PC-3 (cell line): Measurements from ENCODE around the gene PRDM15. TPM values are rescaled to one million over a fixed set of nuclear protein-coding genes. Genes with fewer than 3 reads are reported as not detected.

Source experiments
- ATAC-seq: fragments of 200-7000 bp; cut with Tn5 transposase; 2 replicates; pipeline ENCODE4 v1.9.1; 2020; ENCODE audit warnings: mild to moderate bottlenecking, moderate library complexity
- BruUV-seq: library from RNA; stranded (reverse); fragments of 400-500 nt; replicated peaks from 2 replicates; lab custom pipeline; 2021; lab: Mats Ljungman, UMichigan
- CTCF ChIA-PET: fragments of 300-600 bp; sonication (Branson Sonifier 250); formaldehyde crosslinking; loops from one replicate; lab custom pipeline; 2022; ENCODE audit warnings: antibody characterized with exemption; lab: Charles Lee
- POLR2A ChIA-PET: fragments of 300-600 bp; sonication (Branson Sonifier 250); formaldehyde crosslinking; loops from one replicate; lab custom pipeline; 2022; ENCODE audit warnings: antibody characterized with exemption; ENCODE audit not compliant: unreplicated experiment; lab: Charles Lee
- DNase-seq: peaks from one replicate; pipeline ENCODE4 v3.0.0-alpha.2; 2015
- H2AFZ ChIP-seq: fragments of 300-600 bp; sonication (generic); 2 replicates; pipeline ENCODE4 v1.6.0; 2016; ENCODE audit warnings: antibody characterized with exemption, low read length
- H3F3A ChIP-seq: fragments of 300-600 bp; sonication (generic); one replicate; pipeline ENCODE4 v1.6.0; 2017; ENCODE audit warnings: antibody characterized with exemption, low read length, control low read depth, mild to moderate bottlenecking; ENCODE audit not compliant: unreplicated experiment
- H3K27ac ChIP-seq: fragments of 300-600 bp; sonication (generic); 2 replicates; pipeline ENCODE4 v1.5.1; 2016; ENCODE audit warnings: mild to moderate bottlenecking, low read length
- H3K27me3 ChIP-seq: fragments of 300-600 bp; sonication (generic); 2 replicates; pipeline ENCODE4 v1.6.1; 2016; ENCODE audit warnings: low read length, mixed read lengths
- H3K36me3 ChIP-seq: fragments of 300-600 bp; sonication (generic); 2 replicates; pipeline ENCODE4 v1.6.1; 2016; ENCODE audit warnings: low read depth, mixed run types, low read length, mixed read lengths
- H3K4me1 ChIP-seq: fragments of 300-600 bp; sonication (generic); 2 replicates; pipeline ENCODE4 v1.5.1; 2016; ENCODE audit warnings: low read length; ENCODE audit not compliant: insufficient read depth
- H3K4me2 ChIP-seq: fragments of 300-600 bp; sonication (generic); 2 replicates; pipeline ENCODE4 v1.6.0; 2016; ENCODE audit warnings: low read length
- H3K4me3 ChIP-seq: fragments of 300-600 bp; sonication (generic); 2 replicates; pipeline ENCODE4 v1.5.1; 2016; ENCODE audit warnings: mild to moderate bottlenecking, low read length, mixed read lengths
- H3K79me2 ChIP-seq: fragments of 300-600 bp; sonication (generic); 2 replicates; pipeline ENCODE4 v1.6.1; 2017; ENCODE audit warnings: low read length, mixed read lengths
- H3K9ac ChIP-seq: fragments of 300-600 bp; sonication (generic); 2 replicates; pipeline ENCODE4 v1.6.0; 2016; ENCODE audit warnings: mild to moderate bottlenecking, low read length
- H3K9me2 ChIP-seq: fragments of 300-600 bp; sonication (generic); replicated peaks from 2 replicates; pipeline ENCODE4 v1.6.1; 2016; ENCODE audit warnings: mixed run types, low read length, mixed read lengths
- H3K9me3 ChIP-seq: fragments of 300-600 bp; sonication (generic); 2 replicates; pipeline ENCODE4 v1.6.1; 2016; ENCODE audit warnings: low read length, mixed read lengths
- H4K20me1 ChIP-seq: fragments of 300-600 bp; sonication (generic); 2 replicates; pipeline ENCODE4 v1.6.1; 2016; ENCODE audit warnings: low read length, mixed read lengths
- EZH2 ChIP-seq: fragments of 300-600 bp; sonication (generic); IDR thresholded peaks from one replicate; pipeline ENCODE4 v1.6.1; 2017; ENCODE audit warnings: antibody characterized with exemption, mild to moderate bottlenecking, low read length; ENCODE audit not compliant: unreplicated experiment
- EZH2phosphoT487 ChIP-seq: fragments of 300-600 bp; sonication (generic); IDR thresholded peaks from 2 replicates; pipeline ENCODE4 v1.6.1; 2018; ENCODE audit warnings: mild to moderate bottlenecking, antibody characterized with exemption, low read length, borderline replicate concordance
- intact Hi-C: fragments of 100-400 bp; cut with micrococcal nuclease; formaldehyde crosslinking; loops from 2 replicates; pipeline ENCODE4 v1.9.0; 2023
- total RNA-seq: library from RNA; depleted of rRNA; stranded (reverse); fragments of >200 nt; gene quantifications from 2 replicates; pipeline ENCODE4 v1.2.3, GENCODE V29; 2014
- TF ChIP-seq, protein P1 (sequence below): fragments of 300-600 bp; sonication (generic); conservative IDR thresholded peaks from 2 replicates; pipeline ENCODE4 v1.5.1; 2017; ENCODE audit warnings: antibody characterized with exemption, low read depth, mild to moderate bottlenecking, low read length

Gene PRDM15
- total RNA-seq, 1 experiment from 2014 or later, result 13.4 TPM

DNA sequence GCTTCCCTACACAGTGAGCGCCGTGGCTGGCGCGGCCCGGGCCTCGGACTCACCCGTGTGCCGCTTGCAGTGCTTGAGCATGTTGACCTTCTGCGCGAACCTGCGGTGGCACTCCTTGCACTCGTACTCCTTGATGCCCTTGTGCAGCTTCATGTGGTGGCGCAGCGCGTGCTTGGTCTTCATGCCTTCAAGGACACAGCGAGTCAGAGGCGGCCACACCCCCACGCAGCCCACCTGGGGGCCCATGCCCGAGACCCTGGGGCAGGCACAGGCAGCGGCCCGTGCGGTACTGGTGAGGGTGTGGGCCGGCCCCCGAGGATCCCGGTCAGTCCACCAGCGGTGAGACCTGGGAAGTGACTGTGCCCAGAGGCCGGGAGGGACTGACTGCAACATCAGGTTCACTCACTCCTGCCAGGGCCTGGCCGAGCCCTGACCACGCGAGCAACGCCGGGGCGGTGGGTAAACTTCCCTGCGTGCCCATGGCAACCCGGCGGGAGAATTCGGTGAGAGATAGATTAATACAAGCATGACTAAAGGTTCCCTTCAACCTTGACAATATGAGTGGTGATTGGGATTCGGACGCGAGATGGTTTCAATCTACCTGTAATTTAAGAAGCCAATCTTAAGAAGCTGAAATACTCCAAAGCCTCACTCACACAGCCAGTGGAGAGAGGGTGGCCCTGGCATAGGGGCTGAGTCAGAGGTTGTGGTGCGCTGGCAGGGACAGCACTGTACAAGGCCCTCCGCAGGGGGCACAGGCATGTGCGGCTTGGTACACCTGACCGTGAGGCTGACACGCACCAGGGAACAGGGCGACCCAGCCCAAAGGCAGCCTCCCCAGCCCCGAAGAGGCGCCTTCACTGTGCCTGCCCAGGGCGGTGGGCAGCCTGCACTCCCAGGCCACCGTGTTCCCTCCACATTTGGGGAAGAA lies 63.2 kb downstream of the PRDM15 start:
- CTCF ChIA-PET, result interaction anchor here (0.7 to 2.2 kb wide), 10 partner anchors 29 to 302 kb away, joined by 3 to 48 read pairs (median 8); no protein-coding TSS in a partner anchor
- Histone ChIP-seq H3K27ac (peak overlapping the region; percentile 61; the same call in 1 of the 2 replicates), H3F3A (peaks cover 5% of the 10 kb centered on the region), H3K27me3 (no peaks in the 10 kb centered on the region), H3K9me2 (no peaks in the 10 kb centered on the region), H3K4me1 (peaks cover 10% of the 10 kb centered on the region), H4K20me1 (no peaks in the 10 kb centered on the region), H3K36me3 (peaks cover 12% of the 10 kb centered on the region), H3K4me3 (no peak overlapping the region), H3K9ac (peak overlapping the region; percentile 42; the same call in 1 of the 2 replicates), H3K9me3 (no peaks in the 10 kb centered on the region), H3K79me2 (no peaks in the 10 kb centered on the region), H2AFZ (no peak overlapping the region), H3K4me2 (no peak overlapping the region)
- DNase-seq (no peak), ATAC-seq (no peak)
- intact Hi-C loops, result no loop called here
- no TSS peak for BruUV-seq
- POLR2A ChIA-PET, result no interaction called here
- TF ChIP-seq EZH2 (no peak), EZH2phosphoT487 (no peak)
- TF ChIP-seq, protein P1, sequence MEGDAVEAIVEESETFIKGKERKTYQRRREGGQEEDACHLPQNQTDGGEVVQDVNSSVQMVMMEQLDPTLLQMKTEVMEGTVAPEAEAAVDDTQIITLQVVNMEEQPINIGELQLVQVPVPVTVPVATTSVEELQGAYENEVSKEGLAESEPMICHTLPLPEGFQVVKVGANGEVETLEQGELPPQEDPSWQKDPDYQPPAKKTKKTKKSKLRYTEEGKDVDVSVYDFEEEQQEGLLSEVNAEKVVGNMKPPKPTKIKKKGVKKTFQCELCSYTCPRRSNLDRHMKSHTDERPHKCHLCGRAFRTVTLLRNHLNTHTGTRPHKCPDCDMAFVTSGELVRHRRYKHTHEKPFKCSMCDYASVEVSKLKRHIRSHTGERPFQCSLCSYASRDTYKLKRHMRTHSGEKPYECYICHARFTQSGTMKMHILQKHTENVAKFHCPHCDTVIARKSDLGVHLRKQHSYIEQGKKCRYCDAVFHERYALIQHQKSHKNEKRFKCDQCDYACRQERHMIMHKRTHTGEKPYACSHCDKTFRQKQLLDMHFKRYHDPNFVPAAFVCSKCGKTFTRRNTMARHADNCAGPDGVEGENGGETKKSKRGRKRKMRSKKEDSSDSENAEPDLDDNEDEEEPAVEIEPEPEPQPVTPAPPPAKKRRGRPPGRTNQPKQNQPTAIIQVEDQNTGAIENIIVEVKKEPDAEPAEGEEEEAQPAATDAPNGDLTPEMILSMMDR, result no peak

DNA sequence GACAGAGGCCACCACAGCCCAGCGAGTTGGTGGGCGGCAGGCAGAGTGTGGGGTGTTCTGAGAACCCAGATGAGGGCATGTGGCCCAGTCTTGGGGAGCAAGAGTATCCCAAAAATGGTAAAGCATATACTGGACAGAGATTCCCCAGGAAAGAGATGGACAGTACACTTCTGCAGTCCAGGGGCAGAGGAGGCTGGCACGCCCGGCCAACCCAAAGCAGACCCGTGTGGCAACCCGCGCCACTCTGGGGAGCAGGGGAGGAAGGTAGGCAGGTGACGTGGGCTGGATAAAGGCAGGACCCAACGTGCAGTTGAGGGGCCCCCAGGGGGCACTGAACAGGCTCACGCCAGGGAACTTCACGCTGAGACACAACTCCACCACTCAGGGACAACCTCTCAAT lies 65.9 kb downstream of the PRDM15 start:
- Histone ChIP-seq H3K9me3 (no peaks in the 10 kb centered on the region), H3K4me2 (no peak overlapping the region), H2AFZ (no peak overlapping the region), H3K9ac (no peak overlapping the region), H4K20me1 (no peaks in the 10 kb centered on the region), H3K36me3 (peaks cover 26% of the 10 kb centered on the region), H3K4me3 (no peak overlapping the region), H3K27ac (no peak overlapping the region), H3F3A (peaks cover 5% of the 10 kb centered on the region), H3K4me1 (peaks cover 10% of the 10 kb centered on the region), H3K27me3 (no peaks in the 10 kb centered on the region), H3K9me2 (no peaks in the 10 kb centered on the region), H3K79me2 (no peaks in the 10 kb centered on the region)
- no peak for DNase-seq
- ChIA-PET POLR2A (no interaction called here), CTCF (no interaction called here)
- no peak for TF ChIP-seq EZH2
- TF ChIP-seq, protein P1, result no peak
- no peak for ATAC-seq
- no TSS peak for BruUV-seq
- intact Hi-C loops, result no loop called here

DNA sequence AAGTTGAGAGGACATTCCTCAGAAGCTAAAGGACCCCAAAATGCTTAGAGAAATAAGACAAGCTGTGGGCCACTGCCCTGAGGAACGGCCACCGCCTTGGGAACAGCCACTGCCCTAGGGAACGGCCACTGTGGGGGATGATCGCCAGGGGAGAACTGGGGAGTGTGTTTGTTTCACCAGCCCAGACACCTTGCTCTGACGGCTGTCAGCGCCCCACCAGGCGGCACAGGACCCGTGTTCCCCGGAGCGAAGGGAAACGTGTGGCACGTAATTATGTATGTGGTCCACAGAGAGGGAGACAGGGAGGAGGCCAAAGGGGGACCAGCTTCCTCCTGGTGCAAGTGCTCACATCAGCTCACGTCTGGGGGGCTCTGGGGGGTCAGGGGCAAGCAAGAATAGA lies 66.5 kb downstream of the PRDM15 start:
- ATAC-seq, result no peak
- H3K36me3 ChIP-seq, result peaks cover 26% of the 10 kb centered on the region
- TF ChIP-seq, protein P1, result no peak
- TF ChIP-seq EZH2 (no peak), EZH2phosphoT487 (no peak)

More for the DNA sequence above, 66.5 kb downstream of the PRDM15 start:
- DNase-seq, result no peak
- ChIA-PET CTCF (no interaction called here), POLR2A (no interaction called here)
- H3K27me3 ChIP-seq, result no peaks in the 10 kb centered on the region
- H3K4me1 ChIP-seq, result peaks cover 10% of the 10 kb centered on the region
- no peak overlapping the region for H3K27ac ChIP-seq
- H3K4me3 ChIP-seq, result no peak overlapping the region
- H3K9me3 ChIP-seq, result no peaks in the 10 kb centered on the region
- H2AFZ ChIP-seq, result no peak overlapping the region
- no peaks in the 10 kb centered on the region for H4K20me1 ChIP-seq
- intact Hi-C loops, result no loop called here
- no peaks in the 10 kb centered on the region for H3K79me2 ChIP-seq
- BruUV-seq, result no TSS peak
- peaks cover 3% of the 10 kb centered on the region for H3F3A ChIP-seq
- H3K4me2 ChIP-seq, result no peak overlapping the region
- H3K9me2 ChIP-seq, result no peaks in the 10 kb centered on the region
- no peak overlapping the region for H3K9ac ChIP-seq
